Smooth muscle cell (in vitro differentiated cells): ENCODE results near the gene INSR. TPM values are rescaled to one million over a fixed set of nuclear protein-coding genes. Genes with fewer than 3 reads are reported as not detected.

Experiments
- DNase-seq: peaks from one replicate; lab custom pipeline; 2025; ENCODE audit not compliant: unreplicated experiment; lab: John Stamatoyannopoulos, UW
- H2AFZ ChIP-seq: fragments of 200-600 bp; sonication (generic); 2 replicates; pipeline ENCODE4 v1.6.0; 2016; ENCODE audit warnings: antibody characterized with exemption, low read depth, mild to moderate bottlenecking
- H3F3A ChIP-seq: fragments of 200-600 bp; sonication (generic); 2 replicates; pipeline ENCODE4 v1.6.0; 2017; ENCODE audit warnings: antibody characterized with exemption, low read depth
- H3K27ac ChIP-seq: fragments of 200-600 bp; sonication (generic); 2 replicates; pipeline ENCODE4 v1.5.1; 2016; ENCODE audit warnings: low read depth, mild to moderate bottlenecking
- H3K27me3 ChIP-seq: fragments of 200-600 bp; sonication (generic); 2 replicates; pipeline ENCODE4 v1.6.1; 2016; ENCODE audit warnings: low read depth, mild to moderate bottlenecking
- H3K36me3 ChIP-seq: fragments of 200-600 bp; sonication (generic); 2 replicates; pipeline ENCODE4 v1.5.1; 2016; ENCODE audit warnings: low read depth
- H3K4me1 ChIP-seq: fragments of 200-600 bp; sonication (generic); 2 replicates; pipeline ENCODE4 v1.5.1; 2016; ENCODE audit warnings: low read depth
- H3K4me2 ChIP-seq: fragments of 200-600 bp; sonication (generic); 2 replicates; pipeline ENCODE4 v1.6.0; 2016; ENCODE audit warnings: mild to moderate bottlenecking
- H3K4me3 ChIP-seq: fragments of 200-600 bp; sonication (generic); 2 replicates; pipeline ENCODE4 v1.5.1; 2016; ENCODE audit warnings: mild to moderate bottlenecking
- H3K79me2 ChIP-seq: fragments of 200-600 bp; sonication (generic); 2 replicates; pipeline ENCODE4 v1.6.0; 2016; ENCODE audit warnings: low read depth, mild to moderate bottlenecking
- H3K9ac ChIP-seq: fragments of 200-600 bp; sonication (generic); 2 replicates; pipeline ENCODE4 v1.6.0; 2016; ENCODE audit warnings: low read depth
- H3K9me3 ChIP-seq: fragments of 200-600 bp; sonication (generic); replicated peaks from 2 replicates; pipeline ENCODE4 v1.5.1; 2016; ENCODE audit warnings: low read depth
- H4K20me1 ChIP-seq: fragments of 200-600 bp; sonication (generic); 2 replicates; pipeline ENCODE4 v1.6.0; 2016; ENCODE audit warnings: low read depth
- WGBS: methylation state at CpG from one replicate; pipeline ENCODE4 v1.1.7; 2016; ENCODE audit warnings: low lambda C conversion rate; 5-methylcytosine and 5-hydroxymethylcytosine counted together
- polyA plus RNA-seq: library from polyadenylated mRNA; unstranded; fragments of >200 nt; fragmentation: Nextera tagmentation; extraction: Ambion mirVana; gene quantifications from 2 replicates; pipeline ENCODE4 v1.2.1, GENCODE V29; 2016
- total RNA-seq: library from RNA; depleted of rRNA; stranded (reverse); fragments of >200 nt; gene quantifications from 2 replicates; pipeline ENCODE4 v1.2.3, GENCODE V29; 2014
- TF ChIP-seq, protein P1 (sequence below): fragments of 200-600 bp; sonication (generic); IDR thresholded peaks from 2 replicates; pipeline ENCODE4 v1.5.1; 2017; ENCODE audit warnings: borderline replicate concordance, mild to moderate bottlenecking, antibody characterized with exemption; ENCODE audit not compliant: insufficient read depth, poor library complexity, severe bottlenecking

Gene INSR
- total and polyA plus RNA-seq, 2 experiments from 2014 or later, result 2.8 to 12.7 TPM

DNA sequence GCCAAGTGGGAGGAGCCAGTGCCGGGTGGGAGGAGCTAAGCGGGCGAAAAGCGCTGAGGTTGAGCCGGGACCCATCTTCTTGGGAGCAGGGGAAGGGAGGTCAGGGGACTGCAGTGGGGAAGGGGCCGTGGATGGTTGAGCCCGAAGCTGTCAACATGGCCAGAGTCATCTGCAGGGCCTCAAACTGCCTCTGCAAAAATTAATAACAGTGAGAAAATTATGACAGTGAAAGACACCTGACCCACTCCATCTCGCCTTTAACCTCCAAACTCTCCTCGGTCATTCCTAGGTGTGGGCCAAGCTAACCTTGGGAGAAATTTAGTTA, 194.7 kb downstream of the INSR start:
- peak overlapping the region; percentile 64 for H3K4me3 ChIP-seq
- H3K9me3 ChIP-seq, result no peaks in the 10 kb centered on the region
- H3K9ac ChIP-seq, result no peak overlapping the region
- H3K4me2 ChIP-seq, result peak overlapping the region; percentile 83
- no peaks in the 10 kb centered on the region for H3K4me1 ChIP-seq
- H3K79me2 ChIP-seq, result no peaks in the 10 kb centered on the region
- H3K27me3 ChIP-seq, result no peaks in the 10 kb centered on the region
- TF ChIP-seq, protein P1, sequence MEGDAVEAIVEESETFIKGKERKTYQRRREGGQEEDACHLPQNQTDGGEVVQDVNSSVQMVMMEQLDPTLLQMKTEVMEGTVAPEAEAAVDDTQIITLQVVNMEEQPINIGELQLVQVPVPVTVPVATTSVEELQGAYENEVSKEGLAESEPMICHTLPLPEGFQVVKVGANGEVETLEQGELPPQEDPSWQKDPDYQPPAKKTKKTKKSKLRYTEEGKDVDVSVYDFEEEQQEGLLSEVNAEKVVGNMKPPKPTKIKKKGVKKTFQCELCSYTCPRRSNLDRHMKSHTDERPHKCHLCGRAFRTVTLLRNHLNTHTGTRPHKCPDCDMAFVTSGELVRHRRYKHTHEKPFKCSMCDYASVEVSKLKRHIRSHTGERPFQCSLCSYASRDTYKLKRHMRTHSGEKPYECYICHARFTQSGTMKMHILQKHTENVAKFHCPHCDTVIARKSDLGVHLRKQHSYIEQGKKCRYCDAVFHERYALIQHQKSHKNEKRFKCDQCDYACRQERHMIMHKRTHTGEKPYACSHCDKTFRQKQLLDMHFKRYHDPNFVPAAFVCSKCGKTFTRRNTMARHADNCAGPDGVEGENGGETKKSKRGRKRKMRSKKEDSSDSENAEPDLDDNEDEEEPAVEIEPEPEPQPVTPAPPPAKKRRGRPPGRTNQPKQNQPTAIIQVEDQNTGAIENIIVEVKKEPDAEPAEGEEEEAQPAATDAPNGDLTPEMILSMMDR, result no peak
- DNase-seq, result no peak
- H3F3A ChIP-seq, result no peaks in the 10 kb centered on the region
- no peak overlapping the region for H3K27ac ChIP-seq
- H4K20me1 ChIP-seq, result no peaks in the 10 kb centered on the region
- H2AFZ ChIP-seq, result peak overlapping the region; percentile 90
- no peaks in the 10 kb centered on the region for H3K36me3 ChIP-seq
- 28% methylated on average over 9 of the region's 9 CpGs for WGBS

DNA sequence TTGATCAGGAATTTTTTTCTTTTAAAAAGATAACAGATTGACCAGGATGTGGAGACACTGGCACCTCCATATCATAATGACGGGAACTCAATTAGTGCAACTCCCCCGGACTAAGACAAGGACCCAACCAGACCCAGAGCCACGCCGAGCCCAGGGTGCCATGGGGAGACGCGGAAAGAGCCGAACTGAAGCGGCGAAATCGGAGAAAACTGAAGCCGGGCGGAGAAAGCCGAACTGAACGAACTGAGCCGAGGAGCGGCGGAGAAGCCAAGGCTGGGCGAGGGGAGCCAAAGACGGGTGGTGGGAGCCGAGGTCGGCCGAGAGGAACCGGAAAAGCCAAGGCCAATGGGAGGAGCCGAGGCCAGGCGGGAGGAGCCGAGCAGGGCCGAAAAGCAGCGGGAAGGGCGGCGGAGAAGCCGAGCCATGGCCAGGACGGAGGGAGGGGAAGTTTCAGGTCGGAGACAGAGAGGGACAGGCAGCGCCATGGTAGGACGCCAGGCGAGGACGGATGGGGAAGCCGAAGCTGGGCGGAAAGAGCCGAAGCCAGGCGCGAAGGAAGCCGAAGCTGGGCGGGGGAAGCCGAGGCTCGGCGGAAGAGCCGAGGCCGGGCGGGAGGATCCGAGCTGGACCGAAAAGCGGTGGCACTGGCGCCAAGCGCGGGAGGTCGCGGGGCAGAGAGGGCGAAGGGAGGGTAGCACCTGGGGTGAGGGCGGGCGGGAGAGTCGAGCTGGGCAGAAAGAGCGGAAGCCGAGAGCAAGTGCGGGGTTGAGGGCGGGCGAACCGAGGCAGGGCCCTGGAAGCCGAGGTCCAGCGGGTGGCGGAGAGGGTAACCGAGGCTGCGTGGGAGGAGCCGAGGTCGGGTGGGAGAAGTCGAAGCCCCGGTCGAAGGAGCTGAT, 195.3 kb downstream of the INSR start:
- Histone ChIP-seq H3K27ac (peak overlapping the region; percentile 59), H2AFZ (peak overlapping the region; percentile 90), H4K20me1 (no peaks in the 10 kb centered on the region), H3K36me3 (no peaks in the 10 kb centered on the region), H3K27me3 (no peaks in the 10 kb centered on the region), H3F3A (no peaks in the 10 kb centered on the region), H3K4me2 (peak overlapping the region; percentile 83), H3K9ac (peak overlapping the region; percentile 80), H3K4me3 (peak overlapping the region; percentile 64), H3K9me3 (no peaks in the 10 kb centered on the region), H3K79me2 (no peaks in the 10 kb centered on the region), H3K4me1 (no peaks in the 10 kb centered on the region)
- TF ChIP-seq, protein P1, result no peak
- peak; percentile 77 for DNase-seq
- under 1% methylated on average over 61 of the region's 78 CpGs for WGBS

DNA sequence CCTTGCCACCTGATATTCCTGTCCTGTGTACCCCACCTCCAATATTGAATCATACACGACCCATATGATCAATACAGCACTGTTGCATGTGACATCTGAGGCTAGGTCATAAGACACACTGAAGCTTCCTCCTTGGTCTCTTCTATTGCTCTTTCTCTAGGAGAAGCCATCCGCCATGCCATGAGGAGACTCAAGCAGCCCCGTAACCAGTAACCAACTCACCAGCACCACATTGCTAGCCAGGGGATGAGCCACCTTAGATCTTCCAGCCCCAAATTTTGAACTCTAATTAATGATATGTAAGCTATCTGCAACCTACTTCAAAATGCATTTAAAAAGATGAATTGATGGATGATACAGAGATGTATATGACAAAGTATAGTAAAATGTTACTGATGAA, 196.1 kb downstream of the INSR start:
- 98% methylated on average over 3 of the region's 3 CpGs for WGBS
- Histone ChIP-seq H3K9ac (no peak overlapping the region), H2AFZ (peak overlapping the region; percentile 90)

More for the DNA sequence above, 196.1 kb downstream of the INSR start:
- H3K27ac ChIP-seq, result no peak overlapping the region
- no peaks in the 10 kb centered on the region for H3K79me2 ChIP-seq
- no peaks in the 10 kb centered on the region for H3K4me1 ChIP-seq
- no peaks in the 10 kb centered on the region for H3K36me3 ChIP-seq
- H3K9me3 ChIP-seq, result no peaks in the 10 kb centered on the region
- H3F3A ChIP-seq, result no peaks in the 10 kb centered on the region
- H3K4me2 ChIP-seq, result peak overlapping the region; percentile 83
- no peaks in the 10 kb centered on the region for H3K27me3 ChIP-seq
- TF ChIP-seq, protein P1, result no peak
- H4K20me1 ChIP-seq, result no peaks in the 10 kb centered on the region
- no peak for DNase-seq
- H3K4me3 ChIP-seq, result peak overlapping the region; percentile 64
